Astrocyte of the cerebellum (primary cell): ENCODE results near the gene ETHE1.

Source experiments
- DNase-seq: peaks from one replicate; pipeline ENCODE4 v3.0.0-alpha.2; 2011; ENCODE audit warnings: low read depth
- H3K4me3 ChIP-seq: 2 replicates; pipeline ENCODE4 v1.5.1; 2011; ENCODE audit warnings: mild to moderate bottlenecking, low read depth, low read length, moderate library complexity
- in situ Hi-C: cut with HindIII; loops from 2 replicates; pipeline ENCODE4 v1.10.0; 2017; ENCODE audit warnings: low sequenced_read_pairs
- TF ChIP-seq, protein P1 (sequence below): IDR thresholded peaks from 2 replicates; pipeline ENCODE4 v1.5.1; 2012; ENCODE audit warnings: low read length, low read depth, moderate library complexity, mild to moderate bottlenecking; ENCODE audit errors: missing control alignments

The ETHE1 gene

DNA sequence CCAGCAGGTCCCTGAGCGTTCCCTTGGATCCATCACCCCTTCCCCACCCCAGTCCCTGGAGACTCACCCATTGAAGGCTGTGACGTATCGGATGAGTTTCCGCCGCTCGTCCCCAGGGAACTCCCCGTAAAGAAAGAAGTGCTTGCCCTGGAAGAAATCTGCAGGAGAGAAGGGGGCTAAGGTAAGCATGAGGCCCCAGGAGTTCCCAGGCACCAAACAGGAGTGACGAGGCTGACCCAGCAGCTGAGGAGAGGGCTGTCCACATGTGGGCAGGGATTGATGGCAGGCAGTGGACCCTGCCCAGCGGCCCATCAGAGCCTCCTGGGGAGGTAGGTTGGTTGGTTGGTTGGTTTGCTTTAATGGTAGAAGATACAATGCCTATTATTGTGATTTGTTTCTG, 17.1 kb upstream of the ETHE1 start:
- no peak overlapping the region for H3K4me3 ChIP-seq
- no peak for DNase-seq
- in situ Hi-C loops, result no loop called here
- TF ChIP-seq, protein P1, sequence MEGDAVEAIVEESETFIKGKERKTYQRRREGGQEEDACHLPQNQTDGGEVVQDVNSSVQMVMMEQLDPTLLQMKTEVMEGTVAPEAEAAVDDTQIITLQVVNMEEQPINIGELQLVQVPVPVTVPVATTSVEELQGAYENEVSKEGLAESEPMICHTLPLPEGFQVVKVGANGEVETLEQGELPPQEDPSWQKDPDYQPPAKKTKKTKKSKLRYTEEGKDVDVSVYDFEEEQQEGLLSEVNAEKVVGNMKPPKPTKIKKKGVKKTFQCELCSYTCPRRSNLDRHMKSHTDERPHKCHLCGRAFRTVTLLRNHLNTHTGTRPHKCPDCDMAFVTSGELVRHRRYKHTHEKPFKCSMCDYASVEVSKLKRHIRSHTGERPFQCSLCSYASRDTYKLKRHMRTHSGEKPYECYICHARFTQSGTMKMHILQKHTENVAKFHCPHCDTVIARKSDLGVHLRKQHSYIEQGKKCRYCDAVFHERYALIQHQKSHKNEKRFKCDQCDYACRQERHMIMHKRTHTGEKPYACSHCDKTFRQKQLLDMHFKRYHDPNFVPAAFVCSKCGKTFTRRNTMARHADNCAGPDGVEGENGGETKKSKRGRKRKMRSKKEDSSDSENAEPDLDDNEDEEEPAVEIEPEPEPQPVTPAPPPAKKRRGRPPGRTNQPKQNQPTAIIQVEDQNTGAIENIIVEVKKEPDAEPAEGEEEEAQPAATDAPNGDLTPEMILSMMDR, result no peak

DNA sequence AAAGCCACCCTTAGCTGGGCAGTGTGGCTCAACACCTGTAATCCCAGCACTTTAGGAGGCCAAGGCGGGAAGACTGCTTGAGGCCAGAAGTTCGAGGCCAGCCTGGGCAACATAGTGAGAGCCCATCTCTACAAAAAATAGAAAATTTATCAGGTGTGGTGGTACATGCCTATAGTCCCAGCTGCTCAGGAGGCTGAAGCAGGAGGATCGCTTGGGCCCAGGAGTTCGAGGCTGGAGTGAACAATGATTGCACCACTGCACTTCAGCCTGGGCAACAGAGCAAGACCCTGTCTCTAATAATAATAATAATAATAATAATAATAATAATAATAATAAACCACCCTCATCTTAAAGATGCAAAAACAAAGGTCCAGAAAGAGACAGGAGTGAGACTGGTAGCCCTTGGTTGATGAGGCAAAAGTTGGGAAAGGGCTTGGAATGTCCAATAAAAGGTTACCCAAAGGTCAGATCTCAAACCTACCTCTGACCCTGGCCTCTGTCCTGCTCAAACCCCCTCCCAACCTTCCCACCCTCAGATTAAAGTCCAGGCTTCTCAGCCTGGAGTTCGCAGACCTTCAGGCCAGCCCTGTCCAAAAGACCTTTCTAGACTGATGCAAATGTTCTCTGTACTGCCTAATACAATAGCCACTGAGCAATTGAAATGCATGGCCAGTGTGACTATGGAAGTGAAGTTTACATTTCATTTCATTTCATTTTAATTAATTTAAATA, 15.1 kb upstream of the ETHE1 start:
- H3K4me3 ChIP-seq, result no peak overlapping the region
- TF ChIP-seq, protein P1, result no peak
- no peak for DNase-seq
- in situ Hi-C loops, result no loop called here

DNA sequence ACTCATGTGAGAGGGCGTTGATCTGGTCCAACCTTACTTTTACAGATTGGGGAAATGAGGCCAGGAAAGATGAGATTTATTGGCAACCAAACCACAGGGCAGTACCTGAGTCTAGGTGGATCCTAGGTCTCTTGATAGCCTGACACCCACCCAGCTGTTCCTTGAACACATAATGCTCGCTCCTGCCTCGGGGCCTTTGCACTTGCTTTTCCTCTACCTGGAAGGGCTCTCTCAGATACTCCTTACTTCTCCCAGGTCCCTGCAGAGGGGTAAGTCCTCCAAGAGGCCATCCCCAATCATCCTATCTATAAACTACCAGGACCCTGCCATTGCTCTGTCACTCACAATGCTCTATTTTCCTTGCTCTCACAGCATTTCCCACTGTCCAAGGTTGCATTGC, 13.4 kb upstream of the ETHE1 start:
- no peak for DNase-seq
- no peak overlapping the region for H3K4me3 ChIP-seq
- in situ Hi-C loops, result no loop called here
- TF ChIP-seq, protein P1, result no peak

DNA sequence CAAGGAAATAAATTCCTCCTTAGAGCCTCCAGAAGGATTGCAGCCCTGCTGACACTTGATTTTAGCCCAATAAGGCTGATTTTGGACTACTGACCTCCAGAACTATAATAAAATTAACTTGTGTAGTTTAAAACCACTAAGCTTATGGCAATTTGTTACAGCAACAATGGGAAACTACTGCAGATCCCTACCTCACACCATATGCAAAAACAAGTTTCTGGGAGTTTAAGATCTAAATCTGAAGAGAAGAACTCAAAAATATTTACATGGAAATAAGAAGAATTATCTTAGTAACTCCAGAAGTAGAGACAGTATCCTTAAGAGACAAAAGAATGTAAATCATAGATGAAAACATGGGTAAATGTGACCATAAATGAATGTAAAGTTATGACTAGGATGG, 11.9 kb upstream of the ETHE1 start:
- TF ChIP-seq, protein P1, result no peak
- in situ Hi-C loops, result no loop called here
- no peak overlapping the region for H3K4me3 ChIP-seq
- no peak for DNase-seq

DNA sequence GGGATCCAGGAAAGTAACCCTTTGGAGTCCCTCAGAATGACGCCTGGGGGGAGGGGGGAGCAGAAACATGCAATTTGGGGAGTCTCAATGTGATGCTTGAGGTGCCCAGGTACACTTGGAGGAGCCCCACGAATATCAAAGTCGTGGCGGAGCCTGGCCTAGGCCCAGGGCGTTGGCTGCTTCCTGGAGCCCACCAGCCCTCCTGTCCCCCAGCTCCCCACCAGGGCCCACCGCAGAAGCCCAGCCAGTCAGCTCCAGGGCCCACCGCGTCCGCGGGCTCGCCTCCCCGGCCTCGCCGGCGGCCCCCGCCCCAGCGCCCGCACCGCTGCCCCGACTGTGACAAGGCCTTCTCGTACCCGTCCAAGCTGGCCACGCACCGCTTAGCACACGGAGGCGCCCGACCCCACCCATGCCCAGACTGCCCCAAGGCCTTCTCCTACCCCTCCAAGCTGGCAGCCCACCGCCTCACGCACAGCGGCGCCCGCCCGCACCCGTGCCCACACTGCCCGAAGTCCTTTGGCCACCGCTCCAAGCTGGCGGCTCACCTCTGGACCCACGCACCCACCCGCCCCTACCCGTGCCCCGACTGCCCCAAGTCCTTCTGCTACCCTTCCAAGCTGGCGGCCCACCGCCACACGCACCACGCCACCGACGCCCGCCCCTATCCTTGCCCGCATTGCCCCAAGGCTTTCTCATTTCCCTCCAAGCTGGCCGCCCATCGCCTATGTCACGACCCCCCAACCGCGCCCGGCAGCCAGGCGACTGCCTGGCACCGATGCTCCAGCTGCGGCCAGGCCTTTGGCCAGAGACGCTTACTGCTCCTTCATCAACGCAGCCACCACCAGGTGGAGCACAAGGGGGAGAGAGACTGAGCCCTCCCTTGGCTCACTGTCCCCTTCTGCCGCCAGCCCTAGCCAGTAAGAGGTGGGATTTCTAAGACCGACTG, 8.1 kb upstream of the ETHE1 start:
- TF ChIP-seq, protein P1, result peak; percentile 67
- H3K4me3 ChIP-seq, result no peak overlapping the region
- in situ Hi-C loops, result no loop called here
- peak; percentile 46 for DNase-seq

DNA sequence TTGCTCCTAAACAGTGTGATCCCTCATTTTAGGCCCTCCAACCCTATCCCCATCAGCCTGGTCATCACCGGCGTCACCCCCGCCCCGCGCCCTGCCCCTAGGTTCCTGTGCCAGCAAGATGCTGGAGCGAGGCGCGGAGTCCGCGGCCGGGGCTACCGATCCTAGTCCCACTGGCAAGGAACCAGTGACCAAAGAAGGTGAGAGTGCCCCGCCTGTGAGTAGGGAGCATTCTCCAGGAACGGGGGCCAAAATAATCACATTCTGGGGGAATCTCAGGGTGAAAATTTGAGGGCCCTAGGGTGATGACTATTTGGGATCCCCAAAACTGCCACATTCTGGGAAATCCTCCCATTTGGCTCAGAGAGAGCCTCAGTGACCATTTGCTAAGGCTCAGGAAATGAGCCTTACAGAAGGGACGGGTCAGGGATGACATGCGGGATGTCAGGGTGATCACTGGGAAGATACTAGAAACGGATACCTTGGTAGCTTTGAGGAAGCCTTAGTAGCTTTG, 7.4 kb upstream of the ETHE1 start:
- peak overlapping the region; percentile 37 for H3K4me3 ChIP-seq
- TF ChIP-seq, protein P1, result no peak
- in situ Hi-C loops, result no loop called here
- no peak for DNase-seq
